Glomerular endothelial cell (primary cell): Measurements from ENCODE around the gene MRPL53. TPM values are rescaled to one million over a fixed set of nuclear protein-coding genes. Genes with fewer than 3 reads are reported as not detected.
"Not testable (repeated sequence)": the region's sequence is repeated elsewhere in the genome, so short reads cannot be mapped to it uniquely, and the experiment has no call there.

Source experiments
- DNase-seq: peaks from one replicate; pipeline ENCODE4 v3.0.0-alpha.2; 2011; ENCODE audit warnings: low read depth, low spot score; ENCODE audit errors: extremely low read depth
- total RNA-seq: library from RNA; depleted of rRNA; stranded (reverse); fragments of >200 nt; gene quantifications from 2 replicates; pipeline ENCODE4 v1.2.3, GENCODE V29; 2015

MRPL53 gene
- total RNA-seq, 1 donor from 2014 or later, result 17.0 TPM

- DNase-seq, result peak; percentile 96
These were observed 17.6 kb downstream of the MRPL53 start, which contains the start of gene INO80B for GRCh38 chr2:74454654-74455511. TSS of gene INO80B (plus strand) at chr2:74455087. CDS start at chr2:74455117, 30 bp downstream.

GRCh38 chr2:74450570-74451190, 21.8 kb downstream of the MRPL53 start:
- no peak for DNase-seq

GRCh38 chr2:74448771-74449170, 23.7 kb downstream of the MRPL53 start:
- no peak for DNase-seq

GRCh38 chr2:74447230-74447999, 25.1 kb downstream of the MRPL53 start:
- no peak for DNase-seq

- no peak for DNase-seq
These were observed 27.8 kb downstream of the MRPL53 start for GRCh38 chr2:74444498-74445318.

GRCh38 chr2:74442483-74443297, 29.8 kb downstream of the MRPL53 start:
- DNase-seq, result not testable (repeated sequence)

GRCh38 chr2:74441690-74442482, 30.6 kb downstream of the MRPL53 start, which contains the start of gene RTKN:
TSS of gene RTKN (minus strand) at chr2:74441937. CDS start at chr2:74441816, 121 bp downstream.
- no peak for DNase-seq

GRCh38 chr2:74441170-74441689, 31.2 kb downstream of the MRPL53 start:
- DNase-seq, result no peak

GRCh38 chr2:74440378-74441169, 31.9 kb downstream of the MRPL53 start:
- no peak for DNase-seq

- no peak for DNase-seq
These were observed 32.6 kb downstream of the MRPL53 start for GRCh38 chr2:74439803-74440377.

- no peak for DNase-seq
These were observed 33.1 kb downstream of the MRPL53 start for GRCh38 chr2:74439373-74439772.

- no peak for DNase-seq
These were observed 34.2 kb downstream of the MRPL53 start for GRCh38 chr2:74438248-74438647.

- no peak for DNase-seq
These were observed 35.4 kb downstream of the MRPL53 start for GRCh38 chr2:74436848-74437695.

GRCh38 chr2:74436111-74436805, 36.2 kb downstream of the MRPL53 start:
- no peak for DNase-seq

- DNase-seq, result no peak
These were observed 42.0 kb downstream of the MRPL53 start for GRCh38 chr2:74430502-74430901.
